Inflammatory macrophage (primary cell): ENCODE data around the gene LGALSL.
"Not testable (repeated sequence)": the region's sequence is repeated elsewhere in the genome, so short reads cannot be mapped to it uniquely, and the experiment has no call there.

Experiments
- DNase-seq, 2 donors: peaks; one replicate each; pipeline ENCODE4 v3.0.0-alpha.2; 2020 to 2022

LGALSL gene

DNA sequence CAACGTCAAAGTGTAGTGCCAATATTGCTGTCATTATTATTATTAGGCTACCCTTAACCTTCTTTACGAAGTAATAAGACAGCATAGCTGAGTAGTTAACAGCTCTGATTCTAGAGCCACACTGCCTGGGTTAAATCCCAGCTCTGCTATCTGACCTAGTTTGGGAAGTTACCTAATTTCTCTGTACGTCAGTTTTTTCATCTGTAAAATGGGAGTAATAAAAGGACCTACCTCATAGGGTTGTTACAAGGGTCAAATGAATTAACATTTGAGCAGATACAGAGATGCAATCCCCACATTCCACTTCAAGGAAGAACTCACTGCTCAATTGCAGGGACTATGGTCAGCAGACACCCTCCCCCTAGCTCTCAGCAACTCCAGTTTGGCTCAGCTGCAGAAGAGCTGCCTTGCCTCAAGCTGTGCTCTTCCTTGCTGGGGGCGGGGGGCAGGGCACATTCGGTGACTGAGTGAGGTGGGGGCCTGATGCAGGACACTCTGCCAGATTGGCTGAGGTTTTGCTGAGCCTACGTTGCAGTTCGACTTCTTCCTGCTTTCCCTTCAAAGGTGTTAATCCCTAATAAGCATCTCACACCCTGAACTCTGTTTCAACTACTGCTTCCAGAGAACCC lies 11.0 kb upstream of the LGALSL start:
- no peak for DNase-seq

DNA sequence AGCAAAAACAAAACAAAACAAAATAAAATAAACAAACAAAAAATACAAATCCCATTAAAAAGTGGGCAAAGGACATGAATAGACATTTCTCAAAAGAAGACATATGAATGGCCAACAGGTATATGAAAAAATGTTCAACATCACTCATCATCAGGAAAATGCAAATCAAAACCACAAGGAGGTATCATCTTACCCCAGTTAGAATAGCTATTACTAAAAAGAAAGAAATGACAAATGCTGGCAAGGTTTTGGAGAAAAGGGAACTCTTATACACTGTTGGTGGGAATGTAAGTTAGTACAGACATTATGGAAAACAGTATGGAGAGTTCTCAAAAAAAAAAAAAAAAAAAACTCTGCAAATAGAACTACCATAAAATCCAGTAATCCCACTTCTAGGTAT lies 8.0 kb upstream of the LGALSL start:
- DNase-seq = not testable (repeated sequence)

DNA sequence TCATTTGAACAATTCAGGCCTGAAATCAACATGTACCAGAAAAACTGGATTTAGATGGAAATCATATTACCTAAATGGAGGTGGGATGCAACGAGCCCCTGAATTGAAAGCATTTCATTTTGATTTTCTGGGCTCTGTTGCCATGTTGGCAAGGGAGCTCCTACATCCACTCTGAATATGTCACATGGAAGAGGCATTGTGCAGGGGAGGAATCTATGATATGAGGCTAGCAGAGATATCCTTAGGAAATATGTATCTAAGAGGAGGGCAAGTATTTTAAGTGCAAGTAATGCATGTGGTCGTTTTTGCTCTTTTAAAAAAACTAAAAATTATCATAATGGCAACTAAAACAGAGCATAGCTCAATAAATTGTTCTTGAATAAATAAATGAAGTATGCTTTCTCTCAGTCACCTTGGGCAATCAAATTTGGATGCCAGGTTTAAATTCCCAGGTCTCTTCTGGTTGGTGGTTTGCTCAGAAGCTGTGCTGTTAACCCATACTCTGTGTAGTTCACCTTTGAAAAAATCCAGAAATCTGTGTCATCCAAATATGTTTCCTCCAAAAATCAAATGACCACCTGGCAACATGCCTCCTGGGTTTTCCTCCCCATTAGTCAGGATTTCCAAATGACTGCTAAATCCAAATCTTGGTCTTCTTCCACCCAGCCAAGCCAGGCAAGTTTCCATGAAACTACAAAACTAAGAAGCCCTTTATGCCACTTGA lies 6.5 kb upstream of the LGALSL start:
- DNase-seq = no peak

DNA sequence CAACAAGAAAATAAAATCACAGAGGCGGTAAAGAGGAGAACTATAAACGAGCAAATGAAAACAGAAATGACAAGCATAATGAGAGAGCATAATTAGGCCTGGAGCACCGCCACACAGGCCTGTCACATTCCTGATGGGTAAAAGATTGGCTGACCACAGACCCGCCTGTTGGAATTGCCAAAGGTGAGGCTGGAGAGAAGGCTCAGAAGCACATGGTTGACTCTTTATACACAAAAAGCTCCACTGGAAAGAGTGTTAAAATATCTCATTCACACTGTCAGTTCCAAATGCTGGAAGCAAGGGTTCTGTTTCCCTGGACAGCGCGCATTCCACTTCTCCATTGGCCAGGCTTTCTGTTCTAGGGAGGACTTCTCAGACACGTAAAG lies 5.9 kb upstream of the LGALSL start:
- DNase-seq = no peak

DNA sequence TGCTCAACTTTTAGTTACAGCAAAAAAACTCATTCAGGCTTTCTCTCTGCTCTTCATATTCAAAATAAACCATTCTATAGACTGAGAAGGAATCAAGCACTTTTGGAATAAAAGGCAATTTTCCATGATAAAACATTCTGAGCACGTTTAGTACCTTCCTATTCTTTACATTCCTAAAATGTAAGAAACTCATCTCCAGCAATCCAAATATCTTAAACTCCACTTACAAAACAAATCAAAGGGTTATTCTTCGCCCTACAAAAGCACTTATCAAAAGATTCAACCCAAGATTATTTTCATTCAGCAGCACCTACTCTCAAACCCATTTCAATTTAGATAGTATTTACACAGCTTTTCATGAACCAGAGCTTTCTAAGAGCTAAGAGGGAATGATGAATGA lies 2.9 kb upstream of the LGALSL start:
- no peak for DNase-seq

DNA sequence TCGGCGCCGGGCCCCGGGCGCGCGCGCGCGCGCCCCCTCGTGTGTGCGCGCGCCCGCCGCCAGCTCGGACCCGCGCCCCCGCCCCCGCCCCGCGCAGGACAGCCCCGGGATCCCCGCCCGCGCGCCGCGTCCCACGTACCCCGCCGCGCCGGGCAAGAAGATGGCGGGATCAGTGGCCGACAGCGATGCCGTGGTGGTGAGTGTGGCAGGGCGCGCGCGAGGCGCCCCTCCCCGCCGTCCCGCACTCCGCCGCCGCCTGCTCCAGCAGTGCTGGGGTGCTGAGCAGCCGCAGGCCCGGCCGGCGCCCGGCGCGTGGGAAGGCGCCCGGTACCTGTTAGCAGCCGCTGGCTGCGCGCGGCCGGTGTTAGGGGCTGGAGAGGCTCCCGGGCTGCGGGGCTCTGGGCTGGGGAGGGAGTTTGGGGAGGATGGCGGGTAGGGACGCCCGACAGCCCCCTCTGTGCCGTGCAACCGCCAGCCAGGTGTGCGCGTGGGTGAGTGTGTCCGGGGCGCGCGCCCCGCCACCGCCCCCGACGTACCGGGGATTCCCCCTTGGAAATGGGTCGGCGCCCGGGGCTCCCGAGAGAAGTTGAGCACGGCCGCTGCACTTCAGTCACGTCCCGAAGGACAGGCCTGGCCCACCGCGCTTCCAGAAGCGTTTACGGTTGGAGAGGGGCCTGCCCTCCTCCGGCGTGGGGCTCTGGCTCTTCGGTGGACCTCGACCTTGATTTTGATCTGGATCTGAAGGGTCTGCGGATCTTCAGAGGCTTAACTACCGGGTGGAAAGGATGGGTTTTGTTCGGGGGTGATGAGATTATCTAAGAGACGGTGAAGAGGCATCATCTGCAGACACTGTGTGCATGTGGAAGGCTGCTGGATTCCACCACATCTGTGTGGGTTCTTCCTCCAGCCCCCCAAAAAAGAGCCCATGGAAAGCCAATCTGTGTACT lies 697 bp downstream of the LGALSL start:
- DNase-seq = peak; percentile 7 to 55

DNA sequence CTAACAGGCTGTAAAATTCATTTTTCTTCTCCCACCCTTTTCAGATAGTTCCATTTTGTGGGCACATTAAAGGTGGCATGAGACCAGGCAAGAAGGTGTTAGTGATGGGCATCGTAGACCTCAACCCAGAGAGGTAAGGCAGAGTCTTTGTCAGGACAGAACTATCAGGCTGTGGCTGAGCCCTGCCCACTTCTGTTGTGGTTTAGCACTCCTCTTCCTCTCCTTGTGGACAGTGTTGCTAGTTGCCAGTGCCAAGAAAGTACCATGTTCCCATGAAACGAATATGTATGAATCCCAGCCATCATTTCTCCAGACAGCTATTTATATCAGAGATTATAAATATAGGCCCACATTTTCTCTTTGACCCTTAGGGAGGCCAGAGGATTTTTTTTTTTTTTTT lies 1.6 kb downstream of the LGALSL start:
- DNase-seq = peak in 1 of 2 donors; percentile 20

DNA sequence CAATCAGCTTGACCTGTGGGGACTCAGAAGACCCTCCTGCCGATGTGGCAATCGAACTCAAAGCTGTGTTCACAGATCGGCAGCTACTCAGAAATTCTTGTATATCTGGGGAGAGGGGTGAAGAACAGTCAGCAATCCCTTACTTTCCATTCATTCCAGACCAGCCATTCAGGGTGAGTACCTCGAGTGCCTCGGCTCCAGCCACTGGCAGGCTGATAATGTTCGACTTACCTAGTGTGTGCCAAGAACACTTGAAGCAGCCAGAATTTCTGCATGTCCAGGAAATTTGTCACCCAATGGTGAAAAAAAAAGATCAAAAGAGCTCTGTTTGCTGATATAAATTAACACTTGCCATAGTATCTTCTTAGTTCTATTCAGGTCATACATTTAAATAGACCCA lies 2.3 kb downstream of the LGALSL start:
- DNase-seq = no peak

DNA sequence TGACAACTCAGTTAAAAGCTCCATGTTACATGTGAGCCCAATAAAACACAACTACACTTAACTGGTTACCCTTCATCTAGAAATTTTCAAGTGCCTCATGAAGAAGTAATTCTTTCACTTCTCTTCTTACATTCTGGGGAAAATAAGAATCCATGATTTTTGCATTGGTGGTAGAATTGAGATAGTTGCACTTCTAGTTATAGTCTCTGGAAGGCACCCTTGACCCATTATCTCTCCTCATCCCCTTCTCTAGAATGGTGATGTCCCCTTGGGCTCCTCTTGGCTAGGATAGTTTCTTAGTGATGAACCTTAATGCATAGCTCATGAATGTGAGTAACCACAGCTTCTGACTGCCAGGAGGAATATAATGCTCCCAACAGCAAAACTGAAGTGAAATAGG lies 3.6 kb downstream of the LGALSL start:
- DNase-seq = peak in 1 of 2 donors; percentile 18

DNA sequence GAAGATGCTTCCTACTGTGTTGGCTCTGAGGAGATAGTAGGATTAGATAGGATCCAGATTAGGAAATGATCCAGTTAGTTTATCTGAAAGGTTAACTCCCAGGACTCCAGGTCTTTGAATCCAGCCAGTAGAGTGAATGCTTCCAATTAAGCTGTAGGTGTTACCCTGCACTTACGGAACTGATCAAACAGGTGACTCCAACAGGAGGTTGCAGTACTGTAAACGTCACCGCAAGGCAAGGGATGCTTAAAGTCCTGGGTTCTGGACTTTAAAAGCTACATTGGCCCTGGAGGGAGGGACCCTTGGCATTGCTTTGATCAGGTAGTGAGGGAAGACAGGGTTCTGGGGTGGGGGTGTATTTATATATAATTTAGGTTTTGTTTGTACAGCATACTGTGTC lies 5.6 kb downstream of the LGALSL start:
- no peak for DNase-seq

DNA sequence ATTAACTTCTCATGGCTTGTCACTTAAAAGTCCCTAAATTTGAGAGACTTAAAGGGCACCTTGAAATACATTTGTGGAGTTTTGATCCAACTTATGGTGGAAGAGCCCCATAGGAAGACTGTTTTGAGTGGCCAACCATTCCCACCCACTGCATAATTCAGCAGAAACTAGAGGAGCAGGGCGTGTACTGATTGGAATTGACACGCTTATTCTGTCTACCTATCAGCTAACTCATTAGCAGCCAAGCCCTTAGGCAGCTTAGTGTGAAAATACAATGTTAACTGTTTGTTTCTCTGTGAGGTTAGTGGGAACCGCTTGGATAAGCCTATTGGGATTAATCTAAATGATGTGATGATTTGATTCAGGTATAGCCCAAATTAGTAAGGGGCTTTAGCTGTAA lies 6.4 kb downstream of the LGALSL start:
- no peak for DNase-seq

DNA sequence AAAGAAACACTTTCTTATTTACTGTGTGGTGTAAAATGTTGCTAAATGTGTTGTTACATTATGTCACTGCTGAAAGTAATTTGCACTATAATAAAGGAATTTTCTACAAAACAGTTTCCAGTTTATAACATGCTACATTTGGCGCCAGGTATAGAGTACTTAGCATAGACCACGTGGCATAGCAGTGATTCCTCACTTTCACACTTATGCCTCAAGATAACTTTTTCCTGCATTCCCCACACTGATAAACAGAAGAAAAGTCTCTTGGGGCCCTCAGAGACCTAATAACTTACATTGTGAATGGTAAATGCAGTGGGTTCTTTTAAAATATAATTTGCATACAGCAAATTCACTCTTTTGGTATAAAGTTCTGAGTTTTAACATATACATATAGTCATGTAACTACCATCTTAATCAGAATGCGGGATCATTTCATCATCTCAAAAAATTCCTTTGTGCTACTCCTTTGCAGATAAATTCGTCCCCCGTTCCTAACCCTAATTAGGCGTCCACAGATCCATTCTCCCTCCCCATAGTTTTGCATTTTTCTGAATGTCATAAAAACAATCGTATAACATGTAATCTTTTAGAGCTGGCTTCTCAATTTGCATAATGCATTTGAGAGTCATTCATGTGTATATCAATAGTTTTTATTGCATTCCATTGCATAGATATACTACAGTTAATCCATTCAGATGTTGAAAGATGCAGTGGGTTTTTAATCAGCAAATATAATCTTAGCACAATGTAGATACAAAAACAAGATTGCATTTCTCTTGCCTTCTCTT lies 7.5 kb downstream of the LGALSL start:
- DNase-seq = no peak

DNA sequence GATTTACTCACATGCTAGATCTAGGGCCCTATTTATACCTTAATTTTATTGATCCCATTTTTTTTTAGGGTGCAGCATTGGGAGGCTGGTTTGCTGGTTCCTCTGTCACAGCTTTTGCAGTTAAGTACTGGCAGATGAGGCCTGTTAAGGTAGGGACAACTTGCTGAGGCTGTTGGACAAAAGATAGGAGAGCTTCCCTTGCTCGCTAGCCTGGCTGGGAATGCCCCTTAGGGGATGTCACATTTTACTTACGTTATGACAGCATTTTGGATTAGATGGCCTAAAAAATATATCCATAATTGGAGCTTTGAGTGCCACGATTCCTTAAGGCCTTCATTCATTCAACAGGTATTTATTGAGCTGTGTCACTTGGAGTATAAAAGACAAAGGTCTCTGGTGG lies 8.2 kb downstream of the LGALSL start:
- no peak for DNase-seq

DNA sequence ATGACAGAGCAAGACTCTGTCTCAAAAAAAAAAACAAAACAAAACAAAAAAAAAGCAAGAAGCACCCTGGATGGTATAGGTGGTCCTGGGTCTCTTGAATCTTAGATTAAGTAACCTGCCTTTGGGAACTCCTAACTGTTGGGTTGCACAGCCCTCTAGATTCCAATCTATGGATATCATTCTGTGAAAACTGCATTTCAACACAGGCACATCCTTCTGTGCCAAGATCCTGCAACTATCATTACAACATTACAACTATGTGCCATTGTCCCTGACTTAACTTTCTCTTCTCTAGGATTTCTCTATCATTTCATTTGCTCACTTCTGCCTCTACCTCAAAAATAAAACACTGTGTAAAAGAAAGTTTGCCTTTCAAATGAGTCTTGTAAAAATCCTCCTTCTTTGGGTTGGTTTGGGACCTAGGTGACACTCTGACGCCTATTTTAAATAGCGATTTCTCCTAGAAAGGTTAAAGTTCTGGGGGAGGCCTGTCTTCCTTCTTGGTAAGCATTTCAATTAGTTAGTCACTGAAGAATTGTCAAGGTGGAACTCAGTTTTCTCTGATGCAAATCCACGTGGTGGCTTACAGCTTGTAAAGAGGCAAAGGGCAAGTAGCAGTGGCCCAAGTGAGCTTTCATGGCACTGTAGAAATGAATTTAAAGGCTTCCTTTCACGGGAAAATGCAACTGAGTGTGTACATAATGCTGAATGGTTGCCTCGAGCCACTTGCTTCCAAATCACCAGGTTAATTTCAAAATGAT lies 9.2 kb downstream of the LGALSL start:
- no peak for DNase-seq

DNA sequence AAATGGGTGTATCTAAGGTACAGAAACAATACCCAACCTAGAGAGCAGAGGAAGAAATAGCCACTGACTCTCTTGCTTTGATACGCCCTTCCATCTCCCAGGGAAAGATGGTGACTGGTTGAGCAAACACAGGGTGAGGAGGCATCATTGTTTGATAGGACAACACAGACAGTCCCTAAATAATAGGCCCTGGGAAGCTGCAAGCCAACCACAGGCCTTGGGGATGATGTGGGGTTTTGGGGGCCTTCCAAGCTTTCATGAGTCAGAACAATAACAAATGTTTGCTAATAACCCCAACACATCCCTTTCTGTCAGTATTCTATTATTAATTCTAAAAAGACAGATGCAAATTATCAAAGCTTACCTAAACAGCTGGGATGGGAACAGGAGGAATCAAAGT lies 9.8 kb downstream of the LGALSL start:
- no peak for DNase-seq

DNA sequence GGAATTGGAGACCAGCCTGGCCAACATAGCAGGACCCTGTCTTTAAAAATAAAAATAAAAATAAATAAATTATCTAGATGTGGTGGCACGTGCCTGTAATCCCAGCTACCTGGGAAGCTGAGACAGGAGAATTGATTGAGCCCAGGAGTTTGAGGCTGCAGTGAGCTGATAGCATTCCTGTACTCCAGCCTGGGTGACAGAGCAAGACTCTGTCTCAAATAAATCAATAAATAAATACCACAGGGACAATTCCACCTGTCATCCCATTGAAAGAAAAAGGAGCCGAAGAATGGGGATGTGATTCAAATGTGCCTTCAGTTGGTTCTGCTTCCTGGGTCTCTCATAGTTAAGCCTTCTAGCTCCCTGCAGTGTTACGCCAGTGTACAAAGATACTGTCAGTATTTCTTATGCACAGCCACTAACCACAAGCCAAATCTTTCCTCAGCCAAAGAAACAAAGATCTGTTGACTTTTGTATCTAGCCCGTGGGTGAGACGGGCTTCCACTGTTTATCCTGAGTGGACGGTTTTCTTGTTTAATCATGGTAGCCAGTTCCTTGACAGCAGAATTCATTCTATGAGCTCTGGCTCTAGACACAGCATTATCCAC lies 12.6 kb downstream of the LGALSL start:
- peak; percentile 78 to 80 for DNase-seq

DNA sequence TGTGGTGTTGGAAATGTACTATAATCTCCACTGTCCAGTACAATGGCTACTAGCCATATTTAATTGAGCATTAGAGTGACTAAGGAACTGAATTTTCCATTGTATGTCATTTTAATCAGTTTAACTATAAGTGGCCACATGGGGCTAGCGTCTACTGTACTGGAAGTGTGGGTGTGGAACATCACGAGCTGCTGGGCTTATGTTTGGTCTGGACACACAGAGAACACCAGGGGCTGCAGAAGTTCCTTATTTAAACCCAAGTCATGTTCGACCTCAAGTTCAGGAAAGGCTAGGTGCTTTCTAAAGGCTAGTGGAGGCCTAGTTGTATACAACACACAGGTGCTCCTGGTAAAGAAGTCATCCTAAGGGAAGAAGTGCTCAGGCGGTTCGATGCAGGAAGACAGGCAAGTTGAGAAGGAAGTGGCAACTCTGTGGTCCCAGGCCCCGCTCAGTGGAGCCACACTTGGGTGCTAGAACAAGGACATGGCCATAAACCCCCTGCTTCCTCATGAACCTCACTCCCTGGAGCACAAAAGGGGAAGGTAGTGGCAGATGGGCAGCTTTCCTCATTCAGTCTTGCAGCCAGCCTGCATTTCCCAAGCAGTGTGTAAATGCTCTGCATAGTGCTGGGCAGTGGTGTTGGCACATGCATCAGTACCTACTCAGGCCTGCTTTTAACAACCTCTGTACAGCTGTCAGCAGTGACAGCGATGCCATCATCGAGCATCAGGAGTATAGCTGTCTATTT lies 13.3 kb downstream of the LGALSL start:
- DNase-seq = peak; percentile 92 to 93

DNA sequence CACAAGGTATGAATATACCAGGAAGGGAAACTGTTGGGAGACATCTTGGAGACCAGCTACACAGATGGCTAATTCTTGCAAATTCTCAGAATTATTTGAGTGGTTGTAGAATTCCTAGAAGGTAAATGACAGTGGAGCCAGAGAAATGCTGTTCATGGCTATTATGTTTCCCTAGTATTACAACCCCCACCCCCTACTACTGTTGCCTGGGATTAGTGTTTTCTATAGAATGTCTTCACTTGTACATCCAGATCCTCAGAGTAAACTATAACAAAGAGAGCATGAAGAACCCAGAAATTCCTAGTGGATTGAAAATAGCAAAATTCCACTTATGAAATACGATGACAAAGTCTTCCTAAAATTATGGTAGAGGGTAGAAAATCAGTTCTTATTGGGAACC lies 15.3 kb downstream of the LGALSL start:
- no peak for DNase-seq

DNA sequence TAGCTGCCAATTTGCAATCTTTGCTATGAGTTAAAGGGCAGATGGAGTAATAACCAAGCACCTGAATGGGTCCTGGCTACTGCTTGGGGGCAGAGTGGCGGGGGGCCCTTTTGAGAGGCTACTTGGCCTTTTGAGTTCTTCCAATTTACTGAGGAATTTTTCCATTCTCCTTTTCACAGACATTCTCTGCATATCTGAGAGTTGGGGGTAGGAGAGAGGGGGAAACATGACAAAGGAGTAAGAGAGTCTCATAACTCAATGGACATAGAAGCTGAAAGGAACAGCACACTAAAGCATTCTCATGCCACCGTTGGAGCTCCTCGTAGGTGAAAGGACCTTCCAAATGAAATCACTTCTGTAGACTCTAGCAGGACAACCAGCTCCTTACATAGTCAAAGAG lies 16.1 kb downstream of the LGALSL start:
- no peak for DNase-seq

DNA sequence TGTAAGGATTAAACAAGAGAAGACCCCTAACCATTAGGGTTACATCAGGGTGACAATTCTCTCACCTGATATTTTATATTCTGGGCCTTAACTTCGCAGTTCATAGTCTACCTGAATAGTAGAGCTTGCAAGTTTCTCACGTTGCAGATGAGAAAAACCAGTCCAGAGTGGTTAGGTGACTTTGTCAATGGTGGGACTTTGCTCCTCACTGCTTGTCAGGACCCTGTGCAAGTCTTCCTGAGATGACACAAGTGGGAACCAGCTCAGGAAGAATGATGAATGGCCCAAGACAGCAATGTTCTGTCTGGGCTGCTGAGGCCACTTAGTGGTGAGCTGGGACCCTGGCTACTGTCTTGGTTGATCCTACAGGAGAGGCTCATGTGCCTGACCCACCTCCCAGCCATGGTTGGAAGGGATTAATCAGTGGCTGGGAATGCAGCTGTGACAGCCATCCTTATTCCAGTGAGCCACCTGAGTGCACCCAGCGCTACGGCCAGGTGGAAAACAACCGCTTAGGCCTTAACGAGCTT lies 16.9 kb downstream of the LGALSL start:
- no peak for DNase-seq
